Measurements from ENCODE around the gene CIRBP. TPM values are rescaled to one million over a fixed set of nuclear protein-coding genes. Genes with fewer than 3 reads are reported as not detected.

Gene CIRBP
- total RNA-seq (ENCODE audit: low replicate concordance), result 245 and 776 TPM in 2 replicates

- peak within 1 kb of the TSS; percentile 87 for H3K4me3 ChIP-seq (ENCODE audit: low read depth, low read length)
- peak; percentile 99 for DNase-seq (ENCODE audit: low read depth)
- no peak for TF ChIP-seq CTCF (IDR thresholded peaks at IDR 0.05; ENCODE audit: insufficient read depth, low read length)
Observed at GRCh38 chr19:1269065-1269477, at the start of gene CIRBP. Gene CIRBP (plus strand): TSS chr19:1269332. CDS start chr19:1270934, 1,602 bp downstream.

- no peak for TF ChIP-seq CTCF (IDR thresholded peaks at IDR 0.05; ENCODE audit: insufficient read depth, low read length)
- no peak overlapping the region for H3K4me3 ChIP-seq (ENCODE audit: low read depth, low read length)
- no peak for DNase-seq (ENCODE audit: low read depth)
Observed at GRCh38 chr19:1219786-1220476, 49.2 kb upstream of the CIRBP start.

DNA sequence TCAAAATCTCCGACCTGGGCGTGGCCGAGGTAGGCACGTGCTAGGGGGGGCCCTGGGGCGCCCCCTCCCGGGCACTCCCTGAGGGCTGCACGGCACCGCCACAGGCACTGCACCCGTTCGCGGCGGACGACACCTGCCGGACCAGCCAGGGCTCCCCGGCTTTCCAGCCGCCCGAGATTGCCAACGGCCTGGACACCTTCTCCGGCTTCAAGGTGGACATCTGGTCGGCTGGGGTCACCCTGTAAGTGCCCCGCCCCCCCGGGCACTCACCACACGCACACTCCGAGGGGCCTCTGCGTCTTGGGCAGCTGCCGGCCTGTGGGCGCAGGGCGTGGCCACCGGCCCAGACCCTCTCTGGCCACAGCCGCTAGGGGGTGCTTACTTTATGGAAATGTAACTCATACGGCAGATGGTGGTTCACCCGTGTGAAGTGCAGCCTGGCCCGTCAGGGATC is 48.6 kb upstream of the CIRBP start:
- TF ChIP-seq CTCF (IDR thresholded peaks at IDR 0.05; ENCODE audit: insufficient read depth, low read length), result peak; percentile 21
- no peak for DNase-seq (ENCODE audit: low read depth)
- no peak overlapping the region for H3K4me3 ChIP-seq (ENCODE audit: low read depth, low read length)

- TF ChIP-seq CTCF (IDR thresholded peaks at IDR 0.05; ENCODE audit: insufficient read depth, low read length), result peak; percentile 72
- no peak overlapping the region for H3K4me3 ChIP-seq (ENCODE audit: low read depth, low read length)
- peak; percentile 51 for DNase-seq (ENCODE audit: low read depth)
Observed at GRCh38 chr19:1220976-1221903, 47.9 kb upstream of the CIRBP start.

GRCh38 chr19:1221904-1222255 is 47.3 kb upstream of the CIRBP start:
- no peak for DNase-seq (ENCODE audit: low read depth)
- H3K4me3 ChIP-seq (ENCODE audit: low read depth, low read length), result no peak overlapping the region
- TF ChIP-seq CTCF (IDR thresholded peaks at IDR 0.05; ENCODE audit: insufficient read depth, low read length), result no peak

GRCh38 chr19:1222394-1222793 is 46.7 kb upstream of the CIRBP start:
- H3K4me3 ChIP-seq (ENCODE audit: low read depth, low read length), result no peak overlapping the region
- peak; percentile 12 for TF ChIP-seq CTCF (IDR thresholded peaks at IDR 0.05; ENCODE audit: insufficient read depth, low read length)
- DNase-seq (ENCODE audit: low read depth), result no peak

Measured in fibroblast of the aortic adventitia (primary cell).